Smooth muscle cell (in vitro differentiated cells): ENCODE results near the gene ADAP1. TPM values are rescaled to one million over a fixed set of nuclear protein-coding genes. Genes with fewer than 3 reads are reported as not detected.

Experiments used
- DNase-seq: peaks from one replicate; lab custom pipeline; 2025; ENCODE audit not compliant: unreplicated experiment; lab: John Stamatoyannopoulos, UW
- H2AFZ ChIP-seq: fragments of 200-600 bp; sonication (generic); 2 replicates; pipeline ENCODE4 v1.6.0; 2016; ENCODE audit warnings: antibody characterized with exemption, low read depth, mild to moderate bottlenecking
- H3F3A ChIP-seq: fragments of 200-600 bp; sonication (generic); 2 replicates; pipeline ENCODE4 v1.6.0; 2017; ENCODE audit warnings: antibody characterized with exemption, low read depth
- H3K27ac ChIP-seq: fragments of 200-600 bp; sonication (generic); 2 replicates; pipeline ENCODE4 v1.5.1; 2016; ENCODE audit warnings: low read depth, mild to moderate bottlenecking
- H3K27me3 ChIP-seq: fragments of 200-600 bp; sonication (generic); 2 replicates; pipeline ENCODE4 v1.6.1; 2016; ENCODE audit warnings: low read depth, mild to moderate bottlenecking
- H3K36me3 ChIP-seq: fragments of 200-600 bp; sonication (generic); 2 replicates; pipeline ENCODE4 v1.5.1; 2016; ENCODE audit warnings: low read depth
- H3K4me1 ChIP-seq: fragments of 200-600 bp; sonication (generic); 2 replicates; pipeline ENCODE4 v1.5.1; 2016; ENCODE audit warnings: low read depth
- H3K4me2 ChIP-seq: fragments of 200-600 bp; sonication (generic); 2 replicates; pipeline ENCODE4 v1.6.0; 2016; ENCODE audit warnings: mild to moderate bottlenecking
- H3K4me3 ChIP-seq: fragments of 200-600 bp; sonication (generic); 2 replicates; pipeline ENCODE4 v1.5.1; 2016; ENCODE audit warnings: mild to moderate bottlenecking
- H3K79me2 ChIP-seq: fragments of 200-600 bp; sonication (generic); 2 replicates; pipeline ENCODE4 v1.6.0; 2016; ENCODE audit warnings: low read depth, mild to moderate bottlenecking
- H3K9ac ChIP-seq: fragments of 200-600 bp; sonication (generic); 2 replicates; pipeline ENCODE4 v1.6.0; 2016; ENCODE audit warnings: low read depth
- H3K9me3 ChIP-seq: fragments of 200-600 bp; sonication (generic); replicated peaks from 2 replicates; pipeline ENCODE4 v1.5.1; 2016; ENCODE audit warnings: low read depth
- H4K20me1 ChIP-seq: fragments of 200-600 bp; sonication (generic); 2 replicates; pipeline ENCODE4 v1.6.0; 2016; ENCODE audit warnings: low read depth
- WGBS: methylation state at CpG from one replicate; pipeline ENCODE4 v1.1.7; 2016; ENCODE audit warnings: low lambda C conversion rate; 5-methylcytosine and 5-hydroxymethylcytosine counted together
- polyA plus RNA-seq: library from polyadenylated mRNA; unstranded; fragments of >200 nt; fragmentation: Nextera tagmentation; extraction: Ambion mirVana; gene quantifications from 2 replicates; pipeline ENCODE4 v1.2.1, GENCODE V29; 2016
- total RNA-seq: library from RNA; depleted of rRNA; stranded (reverse); fragments of >200 nt; gene quantifications from 2 replicates; pipeline ENCODE4 v1.2.3, GENCODE V29; 2014
- TF ChIP-seq, protein P1 (sequence below): fragments of 200-600 bp; sonication (generic); IDR thresholded peaks from 2 replicates; pipeline ENCODE4 v1.5.1; 2017; ENCODE audit warnings: borderline replicate concordance, mild to moderate bottlenecking, antibody characterized with exemption; ENCODE audit not compliant: insufficient read depth, poor library complexity, severe bottlenecking

ADAP1 gene
- total and polyA plus RNA-seq, 2 experiments from 2014 or later, result 1.3 to 2.0 TPM

DNA sequence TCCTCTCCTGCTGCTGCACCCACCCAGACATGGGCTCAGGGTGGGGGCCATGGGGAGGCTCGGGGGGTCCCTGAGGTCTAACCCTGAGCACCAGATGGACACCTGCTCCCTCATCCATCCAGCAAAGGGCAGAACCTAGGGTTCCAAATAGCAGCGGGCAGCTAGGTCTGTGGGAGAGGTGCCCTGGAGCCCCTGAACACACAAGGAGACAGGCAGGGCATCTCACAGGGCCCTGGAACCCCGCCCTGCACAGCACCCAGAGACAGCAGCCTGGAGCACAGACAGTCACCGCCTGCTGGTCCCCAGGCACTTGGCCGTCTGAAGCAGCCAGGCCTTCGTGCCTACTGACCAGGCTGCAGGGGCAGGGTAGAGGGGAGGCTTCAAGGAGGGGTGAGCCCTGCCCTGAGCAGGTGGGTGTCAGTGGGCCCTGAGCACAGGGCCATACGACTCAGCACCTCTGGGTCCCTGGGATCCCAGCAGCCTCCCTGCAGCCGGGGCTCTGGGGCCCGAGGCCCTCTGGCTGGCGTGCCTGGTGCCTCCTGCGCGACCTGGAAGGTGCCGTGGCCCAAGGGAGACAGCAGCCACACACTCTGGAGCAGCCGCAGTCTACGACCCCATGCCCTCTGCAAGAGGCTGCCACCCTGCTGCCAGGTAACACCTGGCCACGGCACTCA is 39.8 kb downstream of the ADAP1 start:
- H3K79me2 ChIP-seq, result no peaks in the 10 kb centered on the region
- no peak overlapping the region for H3K9ac ChIP-seq
- TF ChIP-seq, protein P1, sequence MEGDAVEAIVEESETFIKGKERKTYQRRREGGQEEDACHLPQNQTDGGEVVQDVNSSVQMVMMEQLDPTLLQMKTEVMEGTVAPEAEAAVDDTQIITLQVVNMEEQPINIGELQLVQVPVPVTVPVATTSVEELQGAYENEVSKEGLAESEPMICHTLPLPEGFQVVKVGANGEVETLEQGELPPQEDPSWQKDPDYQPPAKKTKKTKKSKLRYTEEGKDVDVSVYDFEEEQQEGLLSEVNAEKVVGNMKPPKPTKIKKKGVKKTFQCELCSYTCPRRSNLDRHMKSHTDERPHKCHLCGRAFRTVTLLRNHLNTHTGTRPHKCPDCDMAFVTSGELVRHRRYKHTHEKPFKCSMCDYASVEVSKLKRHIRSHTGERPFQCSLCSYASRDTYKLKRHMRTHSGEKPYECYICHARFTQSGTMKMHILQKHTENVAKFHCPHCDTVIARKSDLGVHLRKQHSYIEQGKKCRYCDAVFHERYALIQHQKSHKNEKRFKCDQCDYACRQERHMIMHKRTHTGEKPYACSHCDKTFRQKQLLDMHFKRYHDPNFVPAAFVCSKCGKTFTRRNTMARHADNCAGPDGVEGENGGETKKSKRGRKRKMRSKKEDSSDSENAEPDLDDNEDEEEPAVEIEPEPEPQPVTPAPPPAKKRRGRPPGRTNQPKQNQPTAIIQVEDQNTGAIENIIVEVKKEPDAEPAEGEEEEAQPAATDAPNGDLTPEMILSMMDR, result no peak
- H3K4me3 ChIP-seq, result no peak overlapping the region
- no peaks in the 10 kb centered on the region for H3K36me3 ChIP-seq
- H3K4me2 ChIP-seq, result no peak overlapping the region
- WGBS, result 90% methylated on average over 15 of the region's 16 CpGs
- peaks cover 2% of the 10 kb centered on the region for H3K27me3 ChIP-seq
- no peaks in the 10 kb centered on the region for H3F3A ChIP-seq
- no peak overlapping the region for H3K27ac ChIP-seq
- H3K9me3 ChIP-seq, result no peaks in the 10 kb centered on the region
- H4K20me1 ChIP-seq, result no peaks in the 10 kb centered on the region
- H3K4me1 ChIP-seq, result no peaks in the 10 kb centered on the region
- no peak for DNase-seq
- H2AFZ ChIP-seq, result no peak overlapping the region

DNA sequence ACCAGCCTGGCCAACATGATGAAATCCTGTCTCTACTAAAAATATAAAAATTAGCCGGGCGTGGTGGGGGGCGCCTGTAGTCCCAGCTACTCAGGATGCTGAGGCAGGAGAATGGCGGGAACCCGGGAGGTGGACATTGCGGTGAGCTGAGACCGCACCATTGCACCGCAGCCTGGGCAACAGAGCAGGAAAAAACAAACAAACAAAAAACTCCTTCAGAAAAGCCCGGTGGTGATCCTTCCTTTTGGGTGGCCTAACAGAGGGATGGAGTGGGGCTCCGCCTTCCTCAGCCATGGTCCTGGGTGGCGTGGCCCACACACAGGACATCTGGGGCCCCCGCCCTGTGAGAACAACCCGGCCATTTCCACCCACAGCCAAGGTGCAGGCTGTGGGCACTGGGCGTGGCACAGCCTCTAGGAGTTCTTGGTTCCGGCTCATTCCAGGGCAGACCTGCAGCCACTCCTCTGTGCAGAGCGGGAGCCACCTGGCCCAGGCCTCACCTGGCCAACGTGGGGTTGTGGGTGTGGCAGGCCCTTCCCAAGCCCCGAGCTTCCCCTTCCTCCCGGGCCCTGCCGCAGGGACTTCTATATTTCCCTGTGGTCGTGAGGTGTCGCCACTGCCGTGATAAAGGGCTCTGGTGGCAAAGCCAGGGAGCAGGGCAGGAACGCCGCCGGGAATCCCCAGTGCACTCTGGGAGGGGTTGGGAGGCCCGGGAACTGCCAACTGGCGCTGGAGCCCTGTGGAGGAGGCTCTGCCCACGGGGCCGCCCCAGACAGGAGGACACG is 40.6 kb downstream of the ADAP1 start:
- H4K20me1 ChIP-seq, result no peaks in the 10 kb centered on the region
- no peaks in the 10 kb centered on the region for H3K79me2 ChIP-seq
- no peaks in the 10 kb centered on the region for H3F3A ChIP-seq
- H3K36me3 ChIP-seq, result no peaks in the 10 kb centered on the region
- no peak overlapping the region for H3K4me3 ChIP-seq
- no peak overlapping the region for H3K9ac ChIP-seq
- no peak overlapping the region for H3K27ac ChIP-seq
- no peak for DNase-seq
- no peak overlapping the region for H2AFZ ChIP-seq
- TF ChIP-seq, protein P1, result no peak
- H3K27me3 ChIP-seq, result peaks cover 5% of the 10 kb centered on the region
- no peaks in the 10 kb centered on the region for H3K9me3 ChIP-seq
- H3K4me2 ChIP-seq, result no peak overlapping the region
- WGBS, result 86% methylated on average over 30 of the region's 31 CpGs
- no peaks in the 10 kb centered on the region for H3K4me1 ChIP-seq

DNA sequence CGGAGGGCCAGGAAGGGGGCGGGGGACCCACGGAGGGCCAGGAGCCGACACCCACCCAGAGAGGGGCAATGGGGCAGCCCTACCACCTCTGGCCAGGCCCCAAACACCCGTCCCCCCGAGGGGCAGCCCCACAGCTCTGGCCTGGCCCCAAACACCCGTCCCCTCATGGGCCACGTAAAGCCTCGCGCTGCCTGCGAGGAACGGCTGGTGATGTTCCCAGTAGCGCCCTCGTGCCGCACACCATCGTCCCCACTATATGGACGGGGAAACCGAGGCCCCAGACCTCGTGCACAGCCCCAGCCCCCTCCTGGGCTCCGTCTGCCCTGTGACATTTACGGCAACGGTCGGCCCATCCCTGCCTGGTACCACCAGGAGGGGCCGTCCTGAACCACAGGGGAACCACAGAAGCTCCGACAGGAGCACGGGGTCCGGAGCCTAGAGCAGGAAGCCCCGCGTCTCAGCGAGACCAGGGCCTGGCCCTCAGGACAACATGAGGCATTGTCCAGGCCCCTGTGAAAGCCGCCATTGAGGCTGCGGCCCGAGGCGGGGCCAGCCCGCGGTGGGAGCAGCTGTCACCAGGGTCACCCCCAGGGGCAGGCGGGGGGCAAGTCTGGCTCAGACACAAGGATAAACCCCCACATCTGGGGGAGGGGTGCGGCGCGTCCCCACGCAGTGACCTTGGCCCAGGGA is 42.5 kb downstream of the ADAP1 start:
- 97% methylated on average over 25 of the region's 41 CpGs for WGBS
- no peaks in the 10 kb centered on the region for H3K4me1 ChIP-seq
- H3K4me2 ChIP-seq, result no peak overlapping the region
- no peak overlapping the region for H3K4me3 ChIP-seq
- H2AFZ ChIP-seq, result no peak overlapping the region
- H3K27me3 ChIP-seq, result peaks cover 8% of the 10 kb centered on the region
- DNase-seq, result no peak
- H3K36me3 ChIP-seq, result no peaks in the 10 kb centered on the region
- no peaks in the 10 kb centered on the region for H4K20me1 ChIP-seq
- H3K79me2 ChIP-seq, result no peaks in the 10 kb centered on the region
- no peaks in the 10 kb centered on the region for H3K9me3 ChIP-seq
- no peak overlapping the region for H3K9ac ChIP-seq
- TF ChIP-seq, protein P1, result no peak
- H3F3A ChIP-seq, result no peaks in the 10 kb centered on the region
- H3K27ac ChIP-seq, result no peak overlapping the region
